CD4-positive, alpha-beta T cell treated with Interleukin-17A for 1 hour (primary cell): ENCODE results near the gene EIF1.
"Not testable (repeated sequence)": the region's sequence is repeated elsewhere in the genome, so short reads cannot be mapped to it uniquely, and the experiment has no call there.

Experiments
- DNase-seq: peaks from one replicate; pipeline ENCODE4 v3.0.0-alpha.2; 2020

The EIF1 gene

DNA sequence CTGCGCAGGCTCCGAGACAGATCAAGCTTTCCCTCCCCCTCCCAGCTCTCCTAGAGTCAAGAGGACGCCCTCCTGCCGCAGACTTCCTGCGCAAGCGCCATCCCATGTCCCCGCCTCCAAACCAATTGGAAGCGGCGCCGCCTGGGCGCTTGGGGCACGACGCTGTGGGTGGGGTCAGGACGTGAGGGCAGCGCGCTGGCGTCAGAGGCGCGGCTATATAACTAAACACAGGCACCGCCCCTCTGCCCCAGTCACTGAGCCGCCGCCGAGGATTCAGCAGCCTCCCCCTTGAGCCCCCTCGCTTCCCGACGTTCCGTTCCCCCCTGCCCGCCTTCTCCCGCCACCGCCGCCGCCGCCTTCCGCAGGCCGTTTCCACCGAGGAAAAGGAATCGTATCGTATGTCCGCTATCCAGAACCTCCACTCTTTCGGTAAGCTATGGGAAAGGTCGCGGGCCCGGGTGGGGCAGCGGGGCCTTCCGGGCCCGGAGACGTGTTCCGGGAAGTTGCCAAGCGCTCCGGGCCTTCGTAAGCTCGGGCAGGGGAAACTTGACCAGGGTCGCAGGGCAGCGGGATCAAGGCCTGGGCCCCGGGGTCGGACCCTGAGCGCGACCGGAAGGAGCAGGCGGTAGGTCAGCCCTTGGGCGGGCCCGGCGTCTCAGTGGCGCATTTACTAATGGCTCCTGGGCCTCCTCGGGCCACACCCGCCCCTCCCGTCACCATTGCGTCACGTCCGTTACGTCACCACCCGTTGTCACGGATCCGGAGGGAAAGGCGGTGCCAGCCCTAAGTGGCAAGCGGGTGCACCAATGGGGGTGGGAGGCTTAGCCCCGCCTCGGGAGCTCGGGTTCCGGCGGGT, at the start of gene EIF1:
EIF1 (plus strand) TSS at position 245 of the 856 bp plus-strand sequence; CDS start at position 399, 154 bp downstream.
- DNase-seq, result peak; percentile 100

DNA sequence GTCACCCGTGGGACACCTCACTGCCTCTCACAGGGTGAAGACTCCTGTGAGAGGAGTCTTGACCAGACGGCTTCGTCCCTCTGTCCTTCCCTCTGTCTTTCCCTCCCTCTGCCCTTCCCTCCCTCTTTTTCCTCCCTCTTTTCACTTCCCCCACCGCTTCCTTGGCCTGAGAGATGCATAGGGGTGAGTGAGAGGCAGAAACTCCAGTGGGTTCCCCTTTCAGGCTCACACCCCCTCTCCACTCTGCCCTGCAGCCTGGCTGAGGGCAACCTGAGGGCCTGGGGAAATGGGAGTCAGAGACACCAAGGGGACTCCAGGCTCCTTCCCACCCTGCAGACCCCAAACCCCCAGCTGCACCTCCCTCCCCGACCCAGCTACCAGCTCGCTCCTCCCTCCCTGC, 49.7 kb upstream of the EIF1 start:
- no peak for DNase-seq

DNA sequence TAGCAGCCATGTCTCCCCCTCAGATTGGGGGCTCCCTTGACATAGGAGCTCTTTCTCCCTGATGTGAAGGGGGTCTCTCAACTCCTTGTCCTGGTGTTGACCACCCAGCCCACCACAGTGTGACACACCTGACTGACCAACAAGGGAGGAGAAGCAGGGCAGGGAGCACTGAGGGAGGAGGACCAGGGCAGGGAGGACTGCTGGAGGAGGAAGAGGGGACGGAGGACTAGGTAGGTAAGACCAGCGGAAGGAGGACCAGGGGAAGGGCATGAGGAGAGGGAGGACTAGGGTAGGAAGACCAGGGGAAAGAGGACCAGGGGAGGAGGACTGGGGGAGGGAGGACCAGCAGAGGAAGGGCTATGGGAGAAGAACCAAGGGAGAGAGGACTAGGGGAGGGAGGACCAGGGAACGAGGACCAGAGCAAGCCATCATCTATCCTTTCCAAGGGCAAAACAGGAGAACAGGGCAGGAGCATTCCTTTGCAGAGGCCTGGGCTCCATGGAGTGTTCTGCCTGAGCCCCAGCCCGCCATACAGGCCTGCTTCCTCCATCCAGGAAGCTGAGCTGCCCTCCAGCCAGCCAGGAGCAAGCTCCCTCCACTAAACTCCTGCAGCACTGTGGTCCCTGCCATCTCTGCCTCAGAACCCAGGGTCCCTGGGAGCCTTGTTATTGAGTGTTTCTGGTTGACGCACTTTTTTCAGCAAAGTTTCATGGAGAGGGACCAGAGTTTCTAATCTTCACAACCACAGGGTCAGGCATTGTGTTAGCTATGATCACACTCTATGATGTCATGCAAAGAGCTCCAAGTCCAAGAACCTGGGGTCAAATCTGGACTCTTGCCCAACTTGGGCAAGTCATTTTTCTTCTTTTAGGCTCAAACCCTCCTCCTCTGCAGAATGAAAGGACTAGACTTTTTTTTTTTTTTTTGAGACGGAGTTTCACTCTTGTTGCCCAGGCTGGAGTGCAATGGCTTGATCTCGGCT, 48.9 kb upstream of the EIF1 start:
- DNase-seq, result no peak

DNA sequence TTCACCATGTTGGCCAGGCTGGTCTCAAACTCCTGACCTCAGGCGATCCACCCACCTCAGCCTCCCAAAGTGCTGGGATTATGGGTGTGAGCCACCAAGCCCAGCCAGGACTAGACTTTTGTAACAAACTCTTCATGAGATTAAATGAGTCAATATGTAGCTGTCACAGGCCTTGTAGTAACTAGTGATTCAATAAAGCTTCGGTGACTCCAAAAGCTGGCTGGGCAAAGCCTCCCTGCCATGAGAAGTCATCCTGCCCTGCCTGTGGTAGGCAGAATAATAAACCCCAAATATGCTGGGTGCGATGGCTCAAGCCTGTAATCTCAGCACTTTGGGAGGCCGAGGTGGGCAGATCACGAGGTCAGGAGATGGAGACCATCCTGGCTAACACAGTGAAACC, 48.1 kb upstream of the EIF1 start:
- DNase-seq, result not testable (repeated sequence)

DNA sequence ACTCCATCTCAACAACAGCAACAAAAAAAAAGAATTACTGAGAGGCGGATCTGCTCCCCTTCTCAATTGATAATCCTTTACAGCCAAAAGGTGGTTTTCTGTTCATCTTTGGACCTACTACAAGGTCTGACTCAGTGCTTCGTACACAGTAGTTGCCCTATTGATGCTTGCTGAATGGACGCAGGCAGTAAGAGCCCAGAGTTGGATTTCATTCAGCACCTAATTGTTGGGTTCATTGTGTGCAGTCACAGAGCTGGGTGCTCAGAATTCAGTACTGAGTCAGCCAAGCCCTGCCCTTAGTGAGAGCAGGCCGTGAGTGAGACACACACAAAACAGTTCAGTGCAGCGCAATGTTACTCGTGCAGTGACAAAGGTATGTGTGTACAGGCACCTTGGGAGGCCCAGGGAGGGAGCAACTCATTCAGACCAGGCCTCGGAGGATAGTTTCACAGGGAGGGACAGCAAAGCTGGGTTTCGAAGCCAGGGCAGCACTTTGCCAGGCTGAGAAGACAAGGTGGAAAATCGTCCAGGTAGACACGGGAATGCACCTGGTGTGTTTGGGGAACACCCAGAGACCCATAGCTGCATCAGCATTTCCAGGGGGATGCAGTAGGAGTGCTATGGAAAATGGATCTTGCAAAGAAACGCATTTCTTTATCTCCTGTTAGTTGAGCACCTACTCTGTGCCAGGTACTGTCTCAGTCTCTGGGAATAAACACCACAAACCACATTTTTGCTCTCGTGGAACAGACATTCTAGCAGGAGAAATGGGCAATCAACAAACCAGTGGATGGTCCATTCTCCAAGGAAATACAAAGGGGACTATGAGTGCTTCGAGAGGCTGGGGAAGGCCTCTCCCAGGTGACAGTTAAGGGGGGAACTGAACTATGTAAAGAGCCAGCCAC, 46.2 kb upstream of the EIF1 start:
- no peak for DNase-seq

DNA sequence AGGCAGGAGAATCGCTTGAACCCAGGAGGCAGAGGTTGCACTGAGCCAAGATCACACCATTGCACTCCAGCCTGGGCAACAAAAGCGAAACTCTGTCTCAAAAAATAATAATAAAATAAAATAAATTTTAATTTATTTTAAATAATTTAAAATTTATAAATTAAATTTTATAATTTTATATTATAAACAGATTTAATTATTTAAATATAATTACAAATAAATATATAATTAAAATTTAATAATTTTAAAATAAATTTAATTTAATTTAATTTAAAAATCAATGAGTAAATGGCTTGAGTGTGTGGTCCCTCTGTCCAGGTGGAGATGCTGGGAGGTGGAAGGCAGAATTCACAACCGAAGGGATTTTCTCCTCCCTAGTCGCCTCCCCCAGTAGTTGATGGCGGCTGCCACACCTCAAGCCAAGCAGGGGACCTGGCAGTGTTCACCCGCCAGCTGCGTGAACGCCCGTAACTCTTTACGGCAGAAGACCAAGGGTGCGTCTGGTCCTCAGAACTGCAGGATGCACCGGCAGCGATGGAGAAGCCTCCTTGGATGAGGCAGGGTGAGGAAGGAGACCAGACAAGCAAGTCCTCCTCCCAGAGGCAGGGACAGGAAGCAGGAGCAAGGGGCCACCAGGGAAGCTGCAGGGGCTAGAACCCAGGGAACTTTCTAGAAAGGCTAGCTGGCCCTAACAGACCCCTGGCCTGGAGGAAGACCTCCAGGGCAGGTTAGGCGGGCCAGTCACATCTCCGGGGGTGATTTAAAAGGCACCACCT, 41.5 kb upstream of the EIF1 start:
- no peak for DNase-seq

DNA sequence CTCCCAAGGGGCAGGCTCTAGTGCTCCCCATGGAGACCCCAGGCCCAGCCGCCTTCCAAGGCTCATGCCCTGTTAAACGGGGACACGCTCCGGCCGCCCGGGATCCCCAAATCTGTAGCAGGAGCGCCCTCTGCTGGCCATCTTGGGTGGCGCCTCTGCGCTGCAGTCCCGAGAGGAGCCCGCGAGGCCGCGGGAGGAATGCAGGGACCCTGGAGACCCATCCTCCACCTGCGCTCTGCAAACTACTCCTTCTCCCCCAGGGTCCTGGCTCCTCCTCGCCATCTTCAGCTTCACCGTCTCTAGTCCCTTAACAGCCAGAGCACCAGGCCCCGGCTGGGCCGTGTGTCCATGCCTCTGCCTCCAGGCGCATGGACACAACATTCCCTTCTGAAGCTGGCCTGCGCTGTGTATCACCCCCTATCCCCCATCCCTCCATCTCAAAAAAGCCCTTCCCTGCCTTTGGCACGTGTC, 40.7 kb upstream of the EIF1 start:
- peak; percentile 85 for DNase-seq

DNA sequence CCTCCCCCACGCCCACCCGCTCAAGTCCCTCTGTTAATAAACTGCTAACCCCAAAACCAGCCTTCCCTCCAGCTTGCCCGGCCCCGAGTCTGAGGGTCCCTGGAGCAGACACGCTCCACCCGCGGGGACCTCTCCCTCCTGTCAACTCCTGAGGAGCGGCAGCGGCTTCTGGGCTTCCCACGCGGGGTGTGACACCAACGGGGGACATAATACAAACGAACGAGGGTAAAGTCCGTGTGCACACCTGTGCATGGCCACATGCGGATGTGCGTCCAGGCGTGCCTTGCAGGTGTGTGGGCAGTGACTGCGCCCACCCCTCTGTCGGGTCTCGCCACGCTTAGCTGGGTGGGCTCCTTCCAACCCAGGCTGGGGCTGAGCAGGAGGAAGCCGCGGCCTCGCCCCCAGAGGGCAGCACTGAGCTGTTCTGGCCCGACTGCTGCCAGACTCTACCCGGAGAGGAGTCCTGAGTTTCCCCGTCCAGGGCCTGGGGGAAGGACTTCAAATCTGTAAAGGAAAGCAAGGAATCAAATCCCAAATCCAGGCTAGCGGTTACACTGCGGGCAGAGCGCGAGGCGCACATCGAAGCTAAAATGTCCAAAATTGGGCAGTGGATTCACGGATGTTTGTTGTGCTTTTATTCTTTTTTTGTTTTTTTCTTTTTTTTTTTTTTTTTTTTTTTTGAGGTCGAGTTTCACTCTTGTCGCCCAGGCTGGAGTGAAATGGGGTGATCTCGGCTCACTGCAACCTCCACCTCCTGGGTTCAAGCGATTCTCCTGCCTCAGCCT, 40.1 kb upstream of the EIF1 start:
- peak; percentile 84 for DNase-seq

DNA sequence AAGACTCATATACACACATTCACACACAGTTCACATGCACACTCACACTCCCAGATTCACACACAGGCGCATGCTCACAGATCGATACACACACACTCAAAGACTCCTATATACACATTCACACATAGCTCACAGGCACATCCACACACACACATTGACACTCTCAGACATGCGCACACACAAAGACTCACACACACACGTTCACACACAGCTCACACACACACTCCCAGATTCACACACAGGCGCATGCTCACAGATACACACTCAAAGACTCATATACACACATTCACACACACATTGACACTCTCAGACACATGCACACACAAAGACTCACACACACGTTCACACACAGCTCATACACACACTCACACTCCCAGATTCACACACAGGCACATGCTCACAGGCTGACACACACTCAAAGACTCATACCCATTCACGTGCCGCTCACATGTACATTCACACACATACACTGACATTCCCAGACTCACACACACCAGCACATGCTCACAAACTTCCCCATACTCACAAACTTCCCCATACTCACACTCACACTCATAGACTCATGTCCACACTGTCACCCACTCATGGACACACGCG, 38.7 kb upstream of the EIF1 start:
- no peak for DNase-seq

DNA sequence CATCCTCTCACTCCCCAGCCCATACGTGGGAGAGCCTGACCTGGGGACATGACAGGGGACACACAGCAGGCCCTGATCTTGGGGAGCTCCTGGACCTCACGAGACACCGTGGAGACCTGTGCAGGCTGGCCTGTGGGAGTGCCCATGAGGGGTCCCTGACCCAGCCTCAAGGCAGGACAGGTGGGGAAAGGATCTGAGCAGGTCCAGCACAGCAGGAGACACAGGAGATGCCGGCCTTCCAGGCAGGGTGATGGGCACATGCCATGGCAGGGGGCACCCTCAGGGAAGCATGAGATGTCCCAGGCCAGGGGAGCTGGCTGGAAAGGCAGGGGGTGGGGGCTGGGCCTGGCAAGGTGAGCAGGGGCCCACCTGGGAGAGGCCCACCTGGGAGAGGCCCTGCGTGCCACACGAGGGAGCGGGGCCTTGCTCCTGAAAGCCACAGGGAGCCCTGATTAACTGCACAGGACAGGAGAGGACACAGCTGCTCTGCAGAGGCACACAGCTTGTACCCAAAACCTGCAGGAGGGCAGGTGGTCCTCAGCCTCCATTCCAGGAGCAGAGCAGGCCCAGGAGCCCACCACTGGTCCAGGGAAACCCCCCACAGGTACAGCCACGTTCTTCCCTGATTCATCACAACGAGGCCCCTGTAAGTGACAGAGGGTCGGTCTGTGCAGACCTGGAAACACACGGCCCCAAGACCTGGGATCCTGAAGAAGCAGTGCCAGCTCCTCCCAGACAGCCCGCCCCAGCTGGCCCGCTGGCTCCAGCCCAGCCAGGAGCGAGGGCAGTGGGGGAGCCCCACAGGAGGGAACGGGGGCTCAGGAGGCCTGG, 37.7 kb upstream of the EIF1 start:
- no peak for DNase-seq

DNA sequence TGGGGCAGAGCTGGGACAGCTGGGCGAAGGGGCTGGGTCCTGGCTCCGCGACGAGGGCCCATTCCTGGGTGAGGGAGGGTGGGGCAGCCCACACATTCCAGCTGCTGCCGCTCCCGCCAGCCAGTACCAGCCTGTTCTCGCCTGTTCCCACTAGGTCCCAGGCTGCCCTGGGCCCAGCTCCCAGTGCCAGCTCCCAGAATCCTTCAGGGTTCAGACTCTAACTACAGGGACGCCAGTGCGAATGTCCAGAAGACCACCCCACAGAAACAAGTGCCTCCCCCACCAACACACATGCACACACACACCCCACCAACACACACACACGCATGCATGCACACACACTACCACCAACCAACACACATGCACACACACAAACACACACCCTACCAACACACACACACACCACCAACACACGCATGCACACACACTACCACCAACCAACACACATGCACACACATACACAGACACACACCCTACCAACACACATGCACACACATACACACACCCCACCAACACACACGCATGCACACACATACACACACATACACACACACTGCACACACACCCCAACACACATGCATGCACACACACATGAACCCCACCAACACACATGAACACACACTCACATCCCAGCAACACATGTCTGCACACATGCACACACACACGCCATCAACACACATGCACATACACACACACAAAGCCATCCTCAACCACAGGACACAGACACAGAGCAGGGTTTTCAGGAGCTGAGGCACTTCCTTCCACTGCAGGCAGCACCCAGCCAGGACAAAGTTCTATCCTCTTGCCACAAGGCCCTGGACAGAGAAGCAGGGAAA, 36.8 kb upstream of the EIF1 start:
- DNase-seq, result no peak

DNA sequence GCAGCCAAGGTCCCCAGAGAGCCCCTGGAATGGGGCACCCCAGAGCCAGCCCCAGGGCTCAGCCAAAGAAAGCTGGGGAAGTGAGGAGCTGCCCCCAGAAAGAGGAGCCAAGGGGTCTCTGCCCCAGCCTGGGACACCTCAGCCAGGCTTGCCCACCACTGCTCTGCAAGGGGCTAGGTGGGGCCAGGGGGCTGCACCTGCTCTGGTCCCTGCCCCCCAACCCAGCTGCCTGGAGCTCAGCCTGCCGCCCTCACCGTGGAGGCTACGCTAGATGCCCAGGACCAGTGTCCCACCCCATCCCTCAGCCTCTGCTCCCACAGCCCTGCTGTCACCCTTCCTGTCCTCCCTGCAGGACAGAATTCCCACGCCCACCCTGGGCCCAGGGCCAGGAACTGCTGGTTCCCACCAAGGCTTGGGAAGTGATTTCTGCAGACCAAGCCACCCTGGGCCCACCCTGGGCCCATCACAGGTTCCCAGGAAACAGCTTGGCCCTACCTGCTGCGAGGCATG, 36.2 kb upstream of the EIF1 start:
- DNase-seq, result no peak

DNA sequence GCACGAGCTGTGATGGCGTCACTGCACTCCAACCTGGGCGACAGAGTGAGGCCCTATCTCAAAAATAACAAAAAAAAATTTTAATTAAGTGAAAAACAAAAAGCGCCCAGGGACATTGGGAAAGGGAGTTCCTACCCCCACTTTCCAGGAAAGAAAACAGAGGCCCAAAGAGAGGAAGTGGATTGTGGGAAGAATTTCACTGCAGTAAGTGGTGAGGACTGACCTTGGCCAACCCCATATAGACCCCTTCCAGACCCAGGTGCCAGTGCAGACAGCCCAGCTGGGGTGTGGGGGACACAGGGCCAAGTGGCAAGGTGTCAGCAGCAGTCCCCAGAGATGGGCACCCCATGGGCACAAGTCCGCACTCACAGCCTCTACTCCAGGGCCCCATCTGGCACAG, 35.3 kb upstream of the EIF1 start:
- DNase-seq, result no peak

DNA sequence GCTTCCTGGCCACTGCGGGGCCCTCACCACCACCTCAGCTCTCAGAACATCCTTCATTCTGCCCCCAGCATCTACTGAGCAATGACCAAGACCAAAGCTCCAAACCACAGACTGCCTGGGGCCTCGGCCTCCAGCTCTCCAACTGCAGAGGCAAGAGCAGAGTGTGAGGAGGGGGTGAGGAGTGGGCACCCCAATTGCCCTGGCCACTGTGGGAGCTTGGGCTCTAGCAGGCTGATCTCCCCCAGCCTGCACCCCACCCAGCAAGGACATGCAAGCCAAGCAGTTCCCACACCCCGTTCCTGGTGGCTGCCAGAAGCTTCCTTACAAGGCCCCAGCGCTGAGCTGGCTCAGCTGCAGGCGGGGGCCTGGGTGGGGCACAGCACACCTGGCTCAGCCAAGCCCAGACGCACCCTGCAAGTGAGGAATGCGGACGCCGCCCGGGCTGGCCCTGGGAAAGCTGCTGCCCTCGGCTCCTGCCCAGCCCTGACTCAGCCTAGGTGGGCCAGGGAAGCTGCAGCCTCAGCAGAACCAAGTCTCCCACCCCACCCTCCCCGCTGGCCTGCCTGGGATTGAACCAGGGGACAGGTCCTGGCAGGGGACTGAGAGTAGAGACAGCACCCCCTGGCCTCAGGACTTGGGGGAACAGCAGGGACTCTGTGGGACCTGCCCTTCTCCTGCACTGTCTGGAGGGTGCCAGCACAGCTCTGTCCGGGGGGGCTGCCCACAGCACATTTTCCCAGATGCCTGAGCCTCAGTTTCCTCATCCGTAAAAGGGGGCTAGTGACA, 34.6 kb upstream of the EIF1 start:
- DNase-seq, result no peak

DNA sequence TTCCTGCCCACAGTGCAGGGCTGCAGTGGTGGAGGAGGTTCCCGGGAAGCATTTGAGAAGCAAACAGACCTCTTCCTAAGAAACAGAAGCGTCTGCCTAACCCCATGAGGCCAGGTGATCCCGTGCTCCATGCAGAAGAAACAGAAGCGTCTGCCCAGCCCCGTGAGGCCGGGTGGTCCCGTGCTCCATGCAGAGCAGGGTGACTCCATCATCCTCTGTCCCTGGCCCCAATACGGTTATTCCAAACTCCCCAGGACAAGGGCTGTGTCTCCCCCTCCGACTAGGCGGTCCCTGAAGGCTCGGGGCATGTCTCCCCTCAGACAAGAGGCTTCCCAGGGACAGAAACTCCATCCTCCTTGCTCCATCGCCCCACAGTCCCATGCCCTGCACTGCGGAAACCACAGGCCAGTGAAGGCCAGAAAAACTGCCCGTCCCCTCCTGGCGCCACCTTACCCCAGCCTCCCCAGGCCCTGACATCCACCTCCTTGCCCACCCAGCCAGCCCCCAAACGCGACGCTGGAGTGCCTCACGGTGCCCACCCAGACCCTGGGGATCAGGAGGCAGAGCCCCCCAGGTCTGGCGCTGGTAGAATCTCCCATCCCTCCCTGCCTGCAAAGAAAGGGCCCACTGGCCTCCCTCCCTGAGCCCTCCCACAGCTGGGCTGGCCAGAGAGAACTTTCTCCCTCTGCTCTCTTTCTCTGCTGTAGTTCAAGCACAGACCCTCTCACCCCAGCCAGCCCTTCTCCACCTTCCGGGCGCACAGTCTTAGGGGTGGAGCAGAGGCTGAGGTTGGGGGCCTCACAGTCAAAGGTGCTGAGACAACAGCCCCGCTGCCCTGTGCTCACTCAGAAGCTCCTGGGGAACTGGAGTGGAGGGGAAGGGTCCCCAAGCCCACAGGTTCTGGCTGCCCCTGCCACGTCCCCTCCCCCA, 33.7 kb upstream of the EIF1 start:
- no peak for DNase-seq

DNA sequence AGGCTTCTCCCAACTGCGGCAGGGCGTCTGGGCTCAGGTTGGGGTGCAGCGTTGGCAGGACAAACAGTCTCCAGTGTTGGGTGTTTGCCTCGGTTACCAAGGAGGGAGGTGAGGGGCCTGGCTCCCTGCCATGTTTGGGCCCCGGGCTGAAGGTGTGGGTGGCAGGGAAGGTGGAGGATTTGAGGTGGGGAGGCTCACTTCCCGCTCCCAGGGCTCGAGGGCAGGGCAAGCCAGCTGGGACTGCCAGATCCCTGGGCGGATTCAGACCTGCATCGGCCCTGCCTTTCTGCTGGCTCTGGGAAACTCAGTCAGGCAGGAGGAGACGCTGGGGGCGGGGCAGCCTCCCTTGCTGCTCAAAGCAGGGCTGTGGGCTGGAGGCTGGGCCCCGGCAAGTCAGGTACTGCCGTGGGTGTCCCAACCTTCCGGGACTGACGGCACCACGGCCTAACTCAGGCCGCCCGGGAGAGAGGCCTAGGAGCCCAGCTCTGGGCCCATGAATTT, 33.0 kb upstream of the EIF1 start:
- no peak for DNase-seq
